Suprapubic skin (tissue), 4 donors: ENCODE results near the gene SLC12A5.

ENCODE experiments used
- CTCF ChIP-seq, 2 donors: fragments of 200-600 bp in 1 of 2; fragments of 450-650 bp in 1 of 2; sonication (generic) in 1 of 2; IDR thresholded peaks; one replicate each; pipeline ENCODE4 v1.5.1; 2016 to 2019; ENCODE audit warnings: antibody characterized with exemption in 2 of 2, mild to moderate bottlenecking in 1 of 2, moderate library complexity in 1 of 2
- EP300 ChIP-seq: sonication (generic); formaldehyde crosslinking; IDR thresholded peaks from one replicate; pipeline ENCODE4 v1.6.1; 2017; ENCODE audit warnings: antibody characterized with exemption
- POLR2A ChIP-seq, 2 donors: fragments of 450-650 bp; IDR thresholded peaks; one replicate each; pipeline ENCODE4 v1.6.1; 2017; ENCODE audit warnings: antibody characterized with exemption in 2 of 2, mild to moderate bottlenecking in 2 of 2, moderate library complexity in 2 of 2
- POLR2AphosphoS5 ChIP-seq, 3 donors: sonication (generic); formaldehyde crosslinking; IDR thresholded peaks; one replicate each; pipeline ENCODE4 v1.6.1; 2017; ENCODE audit warnings: antibody characterized with exemption in 3 of 3

- TF ChIP-seq CTCF (IDR thresholded peaks at IDR 0.05) (no peak), POLR2A (IDR thresholded peaks at IDR 0.05) (no peak), EP300 (no peak), POLR2AphosphoS5 (IDR thresholded peaks at IDR 0.05) (no peak)
Measured at GRCh38 chr20:46014517-46015396, 14.3 kb upstream of the SLC12A5 start.
